Hematopoietic multipotent progenitor cell treated with erythropoietin and hydrocortisone succinate and interleukin-3 and kit ligand, for 4 days (in vitro differentiated cells): ENCODE results near the gene NUP88.

Source experiments
- DNase-seq: peaks from one replicate; pipeline ENCODE4 v3.0.0-alpha.2; 2015

Gene NUP88

DNA sequence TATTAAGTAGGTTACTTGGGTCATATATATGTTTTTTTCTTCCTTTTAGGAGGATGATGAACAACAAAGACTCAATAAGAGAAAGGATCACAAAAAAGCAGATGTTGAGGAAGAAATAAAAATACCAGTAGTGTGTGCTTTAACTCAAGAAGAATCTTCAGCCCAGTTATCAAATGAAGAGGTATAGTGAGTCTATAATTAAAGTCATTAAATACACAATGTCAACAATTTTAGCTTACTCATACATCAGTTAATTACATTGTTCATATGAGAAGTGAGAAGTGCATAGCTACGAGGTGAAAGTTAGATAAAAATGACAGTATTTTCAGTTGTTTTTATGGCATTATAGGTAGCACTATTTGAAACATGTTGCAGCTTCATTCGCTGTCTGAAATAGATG, 65.2 kb downstream of the NUP88 start:
- DNase-seq = no peak

- DNase-seq = no peak
Measured at GRCh38 chr17:5352681-5353289, 66.7 kb downstream of the NUP88 start.

DNA sequence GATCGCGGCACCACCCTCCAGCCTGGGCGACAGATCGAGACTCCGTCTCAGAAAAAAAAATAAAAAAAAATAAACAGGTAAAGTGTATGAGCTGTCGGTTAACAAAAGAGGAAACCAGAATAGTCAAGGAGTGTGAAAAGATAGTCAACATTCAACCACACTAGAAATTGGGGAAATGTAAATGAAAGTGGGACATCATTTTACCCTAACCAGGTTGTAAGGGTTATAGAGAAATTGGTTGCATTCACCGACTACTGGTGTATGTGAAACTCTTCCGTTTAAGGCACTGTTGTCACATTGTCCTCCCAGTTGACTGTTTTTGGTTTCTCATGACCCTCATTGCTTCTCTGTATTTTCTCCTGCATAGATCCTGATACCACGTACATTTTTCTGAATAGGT, 74.5 kb downstream of the NUP88 start:
- no peak for DNase-seq
